ENCODE measurements around the gene WWOX.

WWOX gene

GRCh38 chr16:79194291-79194690 lies 1094.8 kb downstream of the WWOX start:
- Histone ChIP-seq H3K9me3 (no peaks in the 10 kb centered on the region), H3K4me3 (ENCODE audit: low read depth in 1 of 2, low read length in 1 of 2) (no peak overlapping the region), H3K36me3 (no peaks in the 10 kb centered on the region), H3K27me3 (no peaks in the 10 kb centered on the region), H3K4me1 (ENCODE audit: control insufficient read depth in 1 of 2, insufficient read depth in 1 of 2, low read depth in 1 of 2, low read length in 1 of 2) (no peaks in the 10 kb centered on the region), H3K27ac (no peak overlapping the region)
- no peak for TF ChIP-seq CTCF (IDR thresholded peaks at IDR 0.05)

GRCh38 chr16:79195938-79196337 lies 1096.5 kb downstream of the WWOX start:
- Histone ChIP-seq H3K4me1 (ENCODE audit: control insufficient read depth in 1 of 2, insufficient read depth in 1 of 2, low read depth in 1 of 2, low read length in 1 of 2) (no peaks in the 10 kb centered on the region), H3K36me3 (no peaks in the 10 kb centered on the region), H3K27ac (no peak overlapping the region), H3K27me3 (no peaks in the 10 kb centered on the region), H3K4me3 (ENCODE audit: low read depth in 1 of 2, low read length in 1 of 2) (no peak overlapping the region), H3K9me3 (no peaks in the 10 kb centered on the region)
- no peak for TF ChIP-seq CTCF (IDR thresholded peaks at IDR 0.05)

- Histone ChIP-seq H3K4me3 (ENCODE audit: low read depth in 1 of 2, low read length in 1 of 2) (no peak overlapping the region), H3K4me1 (ENCODE audit: control insufficient read depth in 1 of 2, insufficient read depth in 1 of 2, low read depth in 1 of 2, low read length in 1 of 2) (no peaks in the 10 kb centered on the region), H3K36me3 (no peaks in the 10 kb centered on the region), H3K27ac (no peak overlapping the region), H3K27me3 (no peaks in the 10 kb centered on the region), H3K9me3 (no peaks in the 10 kb centered on the region)
- TF ChIP-seq CTCF (IDR thresholded peaks at IDR 0.05) = no peak
These were observed 1102.0 kb downstream of the WWOX start for GRCh38 chr16:79201436-79201835.

- Histone ChIP-seq H3K27ac (no peak overlapping the region), H3K9me3 (no peaks in the 10 kb centered on the region), H3K27me3 (no peaks in the 10 kb centered on the region), H3K4me1 (ENCODE audit: control insufficient read depth in 1 of 2, insufficient read depth in 1 of 2, low read depth in 1 of 2, low read length in 1 of 2) (no peaks in the 10 kb centered on the region), H3K4me3 (ENCODE audit: low read depth in 1 of 2, low read length in 1 of 2) (no peak overlapping the region), H3K36me3 (no peaks in the 10 kb centered on the region)
- no peak for TF ChIP-seq CTCF (IDR thresholded peaks at IDR 0.05)
These were observed 1103.5 kb downstream of the WWOX start for GRCh38 chr16:79202977-79203376.

- Histone ChIP-seq H3K4me1 (ENCODE audit: control insufficient read depth in 1 of 2, insufficient read depth in 1 of 2, low read depth in 1 of 2, low read length in 1 of 2) (no peaks in the 10 kb centered on the region), H3K27me3 (no peaks in the 10 kb centered on the region), H3K4me3 (ENCODE audit: low read depth in 1 of 2, low read length in 1 of 2) (no peak overlapping the region), H3K27ac (no peak overlapping the region), H3K36me3 (no peaks in the 10 kb centered on the region), H3K9me3 (no peaks in the 10 kb centered on the region)
- TF ChIP-seq CTCF (IDR thresholded peaks at IDR 0.05) = no peak
These were observed 1105.0 kb downstream of the WWOX start for GRCh38 chr16:79204486-79204885.

- no peaks in the 10 kb centered on the region for H3K27me3 ChIP-seq
- H3K4me1 ChIP-seq (ENCODE audit: control insufficient read depth in 1 of 2, insufficient read depth in 1 of 2, low read depth in 1 of 2, low read length in 1 of 2) = no peaks in the 10 kb centered on the region
- no peaks in the 10 kb centered on the region for H3K36me3 ChIP-seq
- H3K9me3 ChIP-seq = no peaks in the 10 kb centered on the region
- TF ChIP-seq CTCF (IDR thresholded peaks at IDR 0.05) = no peak
- H3K4me3 ChIP-seq (ENCODE audit: low read depth in 1 of 2, low read length in 1 of 2) = no peak overlapping the region
- H3K27ac ChIP-seq = no peak overlapping the region
These were observed 1107.4 kb downstream of the WWOX start for GRCh38 chr16:79206889-79207288.
